Nephron progenitor cell (in vitro differentiated cells): ENCODE data around the gene MAN1A2.
"Not testable (repeated sequence)": the region's sequence is repeated elsewhere in the genome, so short reads cannot be mapped to it uniquely, and the experiment has no call there.

ENCODE experiments used
- DNase-seq: peaks from one replicate; pipeline ENCODE4 v3.0.0; 2021
- H3K27ac Mint-ChIP-seq: 2 replicates; pipeline ENCODE4 v1.8.0; 2021; ENCODE audit warnings: mild to moderate bottlenecking, moderate library complexity, mixed read lengths
- H3K27me3 Mint-ChIP-seq: 2 replicates; pipeline ENCODE4 v1.8.0; 2021; ENCODE audit warnings: mild to moderate bottlenecking, low read depth, mixed read lengths; ENCODE audit not compliant: poor library complexity
- H3K36me3 Mint-ChIP-seq: 2 replicates; pipeline ENCODE4 v1.8.0; 2021; ENCODE audit warnings: low read depth, mixed read lengths
- H3K4me1 Mint-ChIP-seq: 2 replicates; pipeline ENCODE4 v1.8.0; 2021; ENCODE audit warnings: mixed read lengths
- H3K4me3 Mint-ChIP-seq: 2 replicates; pipeline ENCODE4 v1.8.0; 2021; ENCODE audit warnings: mild to moderate bottlenecking, moderate library complexity, mixed read lengths
- H3K9me3 Mint-ChIP-seq: 2 replicates; pipeline ENCODE4 v1.8.0; 2021; ENCODE audit warnings: mild to moderate bottlenecking, moderate library complexity, mixed read lengths
- CTCF ChIP-seq: fragments of 200-600 bp; sonication (generic); IDR thresholded peaks from 2 replicates; pipeline ENCODE4 v1.5.0; 2021; ENCODE audit warnings: antibody characterized with exemption

Gene MAN1A2

GRCh38 chr1:117452216-117452615 lies 85.0 kb downstream of the MAN1A2 start:
- no peak overlapping the region for H3K27ac Mint-ChIP-seq
- no peak overlapping the region for H3K4me3 Mint-ChIP-seq
- no peak for TF ChIP-seq CTCF
- H3K36me3 Mint-ChIP-seq: peaks cover 58% of the 10 kb centered on the region
- H3K4me1 Mint-ChIP-seq: no peaks in the 10 kb centered on the region
- DNase-seq: no peak
- no peaks in the 10 kb centered on the region for H3K27me3 Mint-ChIP-seq
- peaks cover 19% of the 10 kb centered on the region for H3K9me3 Mint-ChIP-seq

- Mint-ChIP-seq H3K4me1 (no peaks in the 10 kb centered on the region), H3K27me3 (no peaks in the 10 kb centered on the region), H3K4me3 (no peak overlapping the region), H3K9me3 (peaks cover 11% of the 10 kb centered on the region), H3K27ac (no peak overlapping the region), H3K36me3 (peaks cover 41% of the 10 kb centered on the region)
- DNase-seq: no peak
- TF ChIP-seq CTCF: no peak
Measured at GRCh38 chr1:117453958-117454357, 86.7 kb downstream of the MAN1A2 start.

- not testable (repeated sequence) for H3K4me3 Mint-ChIP-seq, H3K27me3 Mint-ChIP-seq, H3K4me1 Mint-ChIP-seq, DNase-seq, H3K27ac Mint-ChIP-seq, H3K9me3 Mint-ChIP-seq
- H3K36me3 Mint-ChIP-seq: peaks cover 16% of the 10 kb centered on the region
Measured at GRCh38 chr1:117458410-117458809, 91.2 kb downstream of the MAN1A2 start.

- no peaks in the 10 kb centered on the region for H3K9me3 Mint-ChIP-seq
- H3K36me3 Mint-ChIP-seq: peaks cover 51% of the 10 kb centered on the region
- H3K4me1 Mint-ChIP-seq: no peaks in the 10 kb centered on the region
- H3K27ac Mint-ChIP-seq: no peak overlapping the region
- no peak for DNase-seq
- no peak for TF ChIP-seq CTCF
- H3K4me3 Mint-ChIP-seq: no peak overlapping the region
- no peaks in the 10 kb centered on the region for H3K27me3 Mint-ChIP-seq
Measured at GRCh38 chr1:117466761-117467160, 99.5 kb downstream of the MAN1A2 start.

GRCh38 chr1:117467336-117467735 lies 100.1 kb downstream of the MAN1A2 start:
- Mint-ChIP-seq H3K4me1 (no peaks in the 10 kb centered on the region), H3K27ac (no peak overlapping the region), H3K36me3 (peaks cover 49% of the 10 kb centered on the region), H3K9me3 (no peaks in the 10 kb centered on the region), H3K27me3 (no peaks in the 10 kb centered on the region), H3K4me3 (no peak overlapping the region)
- no peak for TF ChIP-seq CTCF
- DNase-seq: no peak

- Mint-ChIP-seq H3K4me1 (no peaks in the 10 kb centered on the region), H3K36me3 (peaks cover 50% of the 10 kb centered on the region), H3K4me3 (no peak overlapping the region), H3K27ac (no peak overlapping the region), H3K9me3 (peaks cover 23% of the 10 kb centered on the region), H3K27me3 (peaks cover 3% of the 10 kb centered on the region)
- no peak for TF ChIP-seq CTCF
- DNase-seq: no peak
Measured at GRCh38 chr1:117473063-117473462, 105.8 kb downstream of the MAN1A2 start.

- Mint-ChIP-seq H3K36me3 (peaks cover 45% of the 10 kb centered on the region), H3K9me3 (peaks cover 23% of the 10 kb centered on the region)
- H3K4me3 Mint-ChIP-seq, DNase-seq, H3K27me3 Mint-ChIP-seq, H3K27ac Mint-ChIP-seq, H3K4me1 Mint-ChIP-seq: not testable (repeated sequence)
Measured at GRCh38 chr1:117475495-117475894, 108.2 kb downstream of the MAN1A2 start.
